Measurements from ENCODE around the gene MMP28. TPM values are rescaled to one million over a fixed set of nuclear protein-coding genes. Genes with fewer than 3 reads are reported as not detected.

Gene MMP28
- total RNA-seq, 1 experiment from 2014 or later = 2.8 TPM

DNA sequence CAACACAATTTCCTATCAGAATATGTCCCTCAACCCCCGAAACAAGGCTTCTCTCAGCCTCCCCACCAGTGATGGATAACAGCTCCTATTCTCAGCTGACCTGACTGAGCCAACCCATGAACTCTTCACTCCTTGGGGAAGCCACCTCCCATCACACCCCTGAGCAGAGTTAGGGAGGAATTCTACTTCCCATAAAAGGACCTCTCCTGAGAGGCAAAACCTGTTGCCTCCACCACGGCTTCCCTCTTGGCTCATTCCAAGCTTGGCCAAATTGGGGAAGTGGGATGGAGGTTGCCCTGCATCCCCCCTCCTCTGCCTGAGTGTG is 69.7 kb downstream of the MMP28 start:
- Histone ChIP-seq H3F3A (ENCODE audit: insufficient read depth, low read depth) (no peaks in the 10 kb centered on the region), H3K4me3 (no peak overlapping the region), H3K36me3 (ENCODE audit: low read depth) (no peaks in the 10 kb centered on the region; the same call in 1 of the 2 replicates), H3K4me1 (replicated peaks; ENCODE audit: insufficient read depth) (peaks cover 14% of the 10 kb centered on the region), H3K9me2 (ENCODE audit: insufficient read depth) (no peaks in the 10 kb centered on the region), H3K9me3 (ENCODE audit: insufficient read depth, low read depth) (no peaks in the 10 kb centered on the region), H4K20me1 (ENCODE audit: insufficient read depth) (peaks cover 7% of the 10 kb centered on the region), H3K4me2 (no peak overlapping the region), H3K79me2 (ENCODE audit: low read depth) (no peaks in the 10 kb centered on the region), H3K27me3 (ENCODE audit: insufficient read depth, low read depth) (no peaks in the 10 kb centered on the region), H3K27ac (no peak overlapping the region), H2AFZ (no peak overlapping the region)
- CTCF ChIA-PET = no interaction called here
- intact Hi-C loops (cut with micrococcal nuclease; ENCODE audit: unreplicated experiment) = no loop called here
- TF ChIP-seq EZH2 (IDR thresholded peaks at IDR 0.05; ENCODE audit: low read depth) = no peak
- no peak for TF ChIP-seq CTCF (conservative IDR thresholded peaks at IDR 0.05)
- no TSS peak for BruUV-seq (replicated peaks)
- POLR2A ChIA-PET (ENCODE audit: unreplicated experiment) = no interaction called here
- no peak for DNase-seq

DNA sequence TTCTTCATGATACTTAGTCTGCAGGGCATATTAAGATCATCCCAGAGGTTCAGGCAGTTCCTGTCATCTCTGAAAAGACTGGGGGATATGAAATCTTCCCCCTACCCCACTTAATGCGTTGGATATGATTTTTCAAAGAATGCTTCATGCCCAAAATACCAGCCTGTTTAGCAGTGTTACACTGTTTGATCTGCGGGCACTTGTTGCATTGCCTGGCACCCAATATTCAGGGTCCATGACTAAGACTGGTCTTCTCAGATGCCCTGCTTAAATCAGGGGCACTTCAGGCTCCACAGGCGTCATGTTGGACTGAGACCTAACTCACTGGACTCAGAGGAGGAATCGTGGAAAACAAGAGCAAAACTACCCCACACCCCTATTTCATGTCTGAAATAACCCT is 70.4 kb downstream of the MMP28 start:
- Histone ChIP-seq H3K27ac (no peak overlapping the region), H3K9me3 (ENCODE audit: insufficient read depth, low read depth) (no peaks in the 10 kb centered on the region), H4K20me1 (ENCODE audit: insufficient read depth) (peaks cover 7% of the 10 kb centered on the region), H3F3A (ENCODE audit: insufficient read depth, low read depth) (no peaks in the 10 kb centered on the region), H3K9me2 (ENCODE audit: insufficient read depth) (no peaks in the 10 kb centered on the region), H3K4me3 (no peak overlapping the region), H3K79me2 (ENCODE audit: low read depth) (no peaks in the 10 kb centered on the region), H3K36me3 (ENCODE audit: low read depth) (peaks cover 1% of the 10 kb centered on the region; the same call in 1 of the 2 replicates), H2AFZ (no peak overlapping the region), H3K4me2 (no peak overlapping the region), H3K27me3 (ENCODE audit: insufficient read depth, low read depth) (no peaks in the 10 kb centered on the region), H3K4me1 (replicated peaks; ENCODE audit: insufficient read depth) (peaks cover 14% of the 10 kb centered on the region)
- CTCF ChIA-PET = no interaction called here
- intact Hi-C loops (cut with micrococcal nuclease; ENCODE audit: unreplicated experiment) = no loop called here
- TF ChIP-seq EZH2 (IDR thresholded peaks at IDR 0.05; ENCODE audit: low read depth) = no peak
- TF ChIP-seq CTCF (conservative IDR thresholded peaks at IDR 0.05) = no peak
- POLR2A ChIA-PET (ENCODE audit: unreplicated experiment) = no interaction called here
- DNase-seq = no peak
- no TSS peak for BruUV-seq (replicated peaks)

DNA sequence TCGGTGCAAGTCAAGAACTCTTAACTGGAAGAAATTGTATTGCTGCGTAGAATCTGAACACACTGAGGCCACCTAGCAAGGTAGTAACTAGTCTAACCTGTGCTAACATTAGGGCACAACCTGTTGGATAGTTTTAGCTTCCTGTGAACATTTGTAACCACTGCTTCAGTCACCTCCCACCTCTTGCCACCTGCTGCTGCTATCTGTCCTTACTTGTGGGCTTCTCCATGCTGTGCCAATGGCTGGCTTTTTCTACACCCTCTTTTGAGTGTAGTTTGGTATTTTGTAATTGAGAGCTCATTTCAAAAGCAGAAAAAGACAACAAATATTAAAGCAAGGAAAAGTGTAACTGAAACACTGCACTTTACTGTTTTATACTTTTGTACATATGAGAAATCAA is 71.7 kb downstream of the MMP28 start:
- intact Hi-C loops (cut with micrococcal nuclease; ENCODE audit: unreplicated experiment) = no loop called here
- DNase-seq = no peak
- H3K4me1 ChIP-seq (replicated peaks; ENCODE audit: insufficient read depth) = peaks cover 14% of the 10 kb centered on the region
- ChIA-PET POLR2A (ENCODE audit: unreplicated experiment) (no interaction called here), CTCF (no interaction called here)
- no peaks in the 10 kb centered on the region for H3F3A ChIP-seq (ENCODE audit: insufficient read depth, low read depth)
- no peak overlapping the region for H3K4me3 ChIP-seq
- H3K4me2 ChIP-seq = no peak overlapping the region
- no peak for TF ChIP-seq EZH2 (IDR thresholded peaks at IDR 0.05; ENCODE audit: low read depth)
- TF ChIP-seq CTCF (conservative IDR thresholded peaks at IDR 0.05) = no peak
- H2AFZ ChIP-seq = no peak overlapping the region
- BruUV-seq (replicated peaks) = no TSS peak
- peaks cover 8% of the 10 kb centered on the region; the same call in 1 of the 2 replicates for H3K36me3 ChIP-seq (ENCODE audit: low read depth)
- no peaks in the 10 kb centered on the region for H3K79me2 ChIP-seq (ENCODE audit: low read depth)
- no peak overlapping the region for H3K27ac ChIP-seq
- H3K27me3 ChIP-seq (ENCODE audit: insufficient read depth, low read depth) = no peaks in the 10 kb centered on the region
- peaks cover 7% of the 10 kb centered on the region for H4K20me1 ChIP-seq (ENCODE audit: insufficient read depth)
- H3K9me3 ChIP-seq (ENCODE audit: insufficient read depth, low read depth) = no peaks in the 10 kb centered on the region
- H3K9me2 ChIP-seq (ENCODE audit: insufficient read depth) = no peaks in the 10 kb centered on the region
